B cell (primary cell): ENCODE results near the gene PIGQ. TPM values are rescaled to one million over a fixed set of nuclear protein-coding genes. Genes with fewer than 3 reads are reported as not detected.

Source experiments
- ATAC-seq: fragments of 200-7000 bp; cut with Tn5 transposase; one replicate; pipeline ENCODE4 v1.10.0; 2021; ENCODE audit warnings: low read depth, mild to moderate bottlenecking, moderate number of reproducible peaks, moderate library complexity
- CTCF ChIA-PET: fragments of 350-600 bp; sonication (Branson Sonifier 250); formaldehyde crosslinking; loops from one replicate; lab custom pipeline; 2021; ENCODE audit warnings: antibody characterized with exemption, inconsistent platforms; lab: Charles Lee
- POLR2A ChIA-PET: fragments of 350-600 bp; sonication (Branson Sonifier 250); formaldehyde crosslinking; loops from one replicate; lab custom pipeline; 2021; ENCODE audit warnings: antibody characterized with exemption; lab: Charles Lee
- DNase-seq: peaks from one replicate; pipeline ENCODE4 v3.0.0; 2013
- H2AFZ ChIP-seq: 2 replicates; pipeline ENCODE4 v1.6.1; 2012; ENCODE audit warnings: mild to moderate bottlenecking, low read depth, low read length; ENCODE audit not compliant: insufficient read depth, poor library complexity, severe bottlenecking
- H3K27ac ChIP-seq, 2 donors: 1 replicate in 1 of 2; 2 replicates in 1 of 2; pipeline ENCODE4 v1.5.1; 2012 to 2013; ENCODE audit warnings: low read length in 2 of 2, mild to moderate bottlenecking in 2 of 2, moderate library complexity in 1 of 2
- H3K27me3 ChIP-seq, 4 experiments: fragments of 200-600 bp in 1 of 4; sonication (generic) in 1 of 4; replicated peaks in 1 of 4; 1 replicate in 2 of 4; 2 replicates in 2 of 4; pipeline versions ENCODE4 v1.6.1 to v1.7.0; 2013 to 2016; ENCODE audit warnings: low read length in 3 of 4, mild to moderate bottlenecking in 2 of 4, mixed read lengths in 1 of 4, moderate library complexity in 1 of 4; ENCODE audit not compliant: insufficient read depth in 4 of 4, control insufficient read depth in 3 of 4; ENCODE audit errors: control extremely low read depth in 1 of 4
- H3K36me3 ChIP-seq, 2 experiments: replicated peaks in 1 of 2; 1 replicate in 1 of 2; 2 replicates in 1 of 2; pipeline versions ENCODE4 v1.6.1 to v1.7.1; 2013; ENCODE audit warnings: low read length in 1 of 2; ENCODE audit not compliant: insufficient read depth in 2 of 2, control insufficient read depth in 1 of 2; ENCODE audit errors: control extremely low read depth in 1 of 2, extremely low read depth in 1 of 2
- H3K4me1 ChIP-seq, 2 donors: fragments of 200-600 bp in 1 of 2; sonication (generic) in 1 of 2; 1 replicate in 1 of 2; 2 replicates in 1 of 2; pipeline versions ENCODE4 v1.5.1 to v1.6.1; 2013 to 2017; ENCODE audit warnings: low read length in 2 of 2; ENCODE audit not compliant: control insufficient read depth in 2 of 2, insufficient read depth in 2 of 2
- H3K4me2 ChIP-seq: replicated peaks from 2 replicates; pipeline ENCODE3; 2012; ENCODE audit warnings: mild to moderate bottlenecking, low read depth, low read length; ENCODE audit not compliant: poor library complexity, severe bottlenecking
- H3K4me3 ChIP-seq, 5 experiments: fragments of 200-600 bp in 1 of 5; sonication (generic) in 1 of 5; 1 replicate in 3 of 5; 2 replicates in 2 of 5; pipeline versions ENCODE4 v1.5.1 to v1.7.0; 2011 to 2016; ENCODE audit warnings: low read length in 4 of 5, mild to moderate bottlenecking in 4 of 5, low read depth in 2 of 5, control low read depth in 1 of 5, moderate library complexity in 1 of 5; ENCODE audit not compliant: insufficient read depth in 1 of 5; ENCODE audit errors: control extremely low read depth in 1 of 5, extremely low read depth in 1 of 5
- H3K79me2 ChIP-seq: fragments of 200-600 bp; sonication (generic); one replicate; pipeline ENCODE4 v1.6.0; 2016; ENCODE audit warnings: low read length; ENCODE audit not compliant: control insufficient read depth, insufficient read depth
- H3K9ac ChIP-seq: fragments of 200-600 bp; sonication (generic); 2 replicates; pipeline ENCODE4 v1.6.1; 2017; ENCODE audit warnings: mild to moderate bottlenecking, low read length, moderate library complexity
- H3K9me3 ChIP-seq, 3 donors: one replicate each; pipeline versions ENCODE4 v1.6.1 to v1.7.1; 2013; ENCODE audit warnings: low read length in 2 of 3; ENCODE audit not compliant: control insufficient read depth in 2 of 3, insufficient read depth in 1 of 3; ENCODE audit errors: control extremely low read depth in 1 of 3
- H4K20me1 ChIP-seq: 2 replicates; pipeline ENCODE4 v1.6.0; 2012; ENCODE audit warnings: mild to moderate bottlenecking, low read length; ENCODE audit not compliant: insufficient read depth, control insufficient read depth, poor library complexity, severe bottlenecking
- H3K27ac Mint-ChIP-seq: one replicate; pipeline ENCODE4 v1.8.0; 2021; ENCODE audit warnings: mixed read lengths
- H3K27me3 Mint-ChIP-seq: one replicate; pipeline ENCODE4 v1.8.0; 2021; ENCODE audit warnings: mixed read lengths
- H3K4me1 Mint-ChIP-seq: one replicate; pipeline ENCODE4 v1.8.0; 2021; ENCODE audit warnings: mixed read lengths
- H3K4me3 Mint-ChIP-seq: one replicate; pipeline ENCODE4 v1.8.0; 2021; ENCODE audit warnings: mixed read lengths
- H3K9me3 Mint-ChIP-seq: one replicate; pipeline ENCODE4 v1.8.0; 2022; ENCODE audit warnings: mixed read lengths; ENCODE audit not compliant: insufficient read depth
- EZH2 ChIP-seq: IDR thresholded peaks from 2 replicates; pipeline ENCODE4 v1.6.1; 2012; ENCODE audit warnings: borderline replicate concordance, low read depth, mild to moderate bottlenecking, moderate library complexity, low read length; ENCODE audit not compliant: insufficient read depth, poor library complexity, severe bottlenecking
- WGBS: methylation state at CpG from one replicate; pipeline ENCODE4 v1.1.5; 2013; ENCODE audit warnings: missing lambda C conversion rate; ENCODE audit not compliant: insufficient coverage; 5-methylcytosine and 5-hydroxymethylcytosine counted together
- intact Hi-C: fragments of 100-400 bp; cut with micrococcal nuclease; formaldehyde crosslinking; loops from one replicate; pipeline ENCODE4 v1.10.0; 2022
- polyA plus RNA-seq: library from polyadenylated mRNA; depleted of rRNA; stranded (reverse); fragments of >200 nt; gene quantifications from 2 replicates; pipeline ENCODE4 v1.2.3, GENCODE V29; 2012
- total RNA-seq, 2 donors: library from RNA; stranded (reverse); fragments of 120-200 nt in 1 of 2; gene quantifications; 1 replicate in 1 of 2; 2 replicates in 1 of 2; pipeline versions ENCODE4 v1.2.3 to v1.2.4, GENCODE V29; 2013 to 2022
- TF ChIP-seq, protein P1 (sequence below): fragments of 200-600 bp; IDR thresholded peaks from one replicate; pipeline ENCODE4 v1.8.0; 2022; ENCODE audit warnings: antibody characterized with exemption, mild to moderate bottlenecking

PIGQ gene
- total and polyA plus RNA-seq, 2 donors (not counting 1 experiment from before 2014, with no cell fraction given) = 56.9 to 68.5 TPM

DNA sequence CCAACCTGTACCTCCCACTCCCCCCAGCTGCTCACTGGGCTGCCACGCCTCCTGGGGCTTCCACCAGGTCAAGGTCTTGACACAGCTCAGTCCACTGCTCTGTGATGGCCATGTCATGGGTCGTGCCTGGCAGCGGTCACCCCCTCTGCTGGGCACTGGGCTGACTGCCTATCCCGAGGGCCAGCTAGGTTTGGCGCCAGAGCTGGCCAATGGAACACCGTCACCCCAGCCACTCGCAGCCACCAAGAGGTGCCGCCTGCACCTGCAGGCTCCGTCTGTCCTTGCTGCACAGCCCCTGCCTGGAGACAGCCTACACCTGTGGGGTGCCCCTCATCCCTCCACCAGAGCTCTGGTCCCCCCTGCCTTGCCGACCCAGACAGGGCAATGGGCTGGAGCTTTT lies 15.6 kb downstream of the PIGQ start:
- POLR2A ChIA-PET = no interaction called here
- Histone ChIP-seq H3K4me2 (no peak overlapping the region), H3K4me1 (peaks cover 7 to 16% of the 10 kb centered on the region in 2 donors), H4K20me1 (peaks cover 16% of the 10 kb centered on the region), H3K9me3 (no peaks in the 10 kb centered on the region), H3K79me2 (peaks cover 14% of the 10 kb centered on the region), H2AFZ (no peak overlapping the region), H3K27ac (no peak overlapping the region), H3K4me3 (no peak overlapping the region), H3K9ac (no peak overlapping the region), H3K36me3 (no peaks in the 10 kb centered on the region), H3K27me3 (peaks cover 0 to 2% (median 0%) of the 10 kb centered on the region in 4 experiments)
- TF ChIP-seq EZH2 = no peak
- TF ChIP-seq, protein P1, sequence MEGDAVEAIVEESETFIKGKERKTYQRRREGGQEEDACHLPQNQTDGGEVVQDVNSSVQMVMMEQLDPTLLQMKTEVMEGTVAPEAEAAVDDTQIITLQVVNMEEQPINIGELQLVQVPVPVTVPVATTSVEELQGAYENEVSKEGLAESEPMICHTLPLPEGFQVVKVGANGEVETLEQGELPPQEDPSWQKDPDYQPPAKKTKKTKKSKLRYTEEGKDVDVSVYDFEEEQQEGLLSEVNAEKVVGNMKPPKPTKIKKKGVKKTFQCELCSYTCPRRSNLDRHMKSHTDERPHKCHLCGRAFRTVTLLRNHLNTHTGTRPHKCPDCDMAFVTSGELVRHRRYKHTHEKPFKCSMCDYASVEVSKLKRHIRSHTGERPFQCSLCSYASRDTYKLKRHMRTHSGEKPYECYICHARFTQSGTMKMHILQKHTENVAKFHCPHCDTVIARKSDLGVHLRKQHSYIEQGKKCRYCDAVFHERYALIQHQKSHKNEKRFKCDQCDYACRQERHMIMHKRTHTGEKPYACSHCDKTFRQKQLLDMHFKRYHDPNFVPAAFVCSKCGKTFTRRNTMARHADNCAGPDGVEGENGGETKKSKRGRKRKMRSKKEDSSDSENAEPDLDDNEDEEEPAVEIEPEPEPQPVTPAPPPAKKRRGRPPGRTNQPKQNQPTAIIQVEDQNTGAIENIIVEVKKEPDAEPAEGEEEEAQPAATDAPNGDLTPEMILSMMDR = no peak
- CTCF ChIA-PET = no interaction called here
- Mint-ChIP-seq H3K27me3 (no peaks in the 10 kb centered on the region), H3K4me1 (peaks cover 19% of the 10 kb centered on the region), H3K9me3 (no peaks in the 10 kb centered on the region), H3K27ac (no peak overlapping the region), H3K4me3 (no peak overlapping the region)
- ATAC-seq (no peak), DNase-seq (no peak)
- intact Hi-C loops = loop anchor here (5.0 kb wide), 1 partner anchor 183 kb away; the partner anchor contains the start of gene DECR2
- WGBS = 39% methylated on average over 10 of the region's 10 CpGs

DNA sequence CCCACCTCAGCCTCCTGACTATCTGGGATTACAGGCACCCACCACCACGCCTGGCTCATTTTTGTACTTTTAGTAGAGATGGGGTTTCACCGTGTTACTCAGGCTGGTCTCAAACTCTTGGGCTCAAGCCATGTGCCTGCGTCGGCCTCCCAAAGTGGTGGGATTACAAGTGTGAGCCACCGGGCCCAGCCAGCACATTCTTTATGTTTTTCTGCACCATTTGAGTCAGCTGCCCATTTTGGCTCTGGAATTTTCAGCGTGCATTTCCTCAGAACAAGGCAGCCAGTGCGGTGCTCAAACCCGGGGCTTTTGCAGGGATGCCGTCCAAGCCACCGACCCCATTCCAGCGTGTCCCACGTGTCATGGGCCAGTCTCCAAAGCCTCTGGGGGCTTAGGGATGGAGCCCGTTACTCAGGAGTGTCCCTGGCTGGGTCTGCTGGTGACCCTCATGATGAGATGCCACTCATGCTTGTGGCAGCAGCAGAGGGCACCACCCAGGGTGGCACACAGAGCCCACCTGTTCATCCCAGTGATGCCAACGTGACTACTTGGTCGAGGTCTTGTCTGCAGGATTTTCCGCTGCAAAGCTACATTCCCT lies 16.4 kb downstream of the PIGQ start:
- Histone ChIP-seq H2AFZ (no peak overlapping the region), H3K79me2 (peaks cover 22% of the 10 kb centered on the region), H3K27me3 (peaks cover 0 to 2% (median 0%) of the 10 kb centered on the region in 4 experiments), H3K9me3 (no peaks in the 10 kb centered on the region), H4K20me1 (peaks cover 24% of the 10 kb centered on the region), H3K27ac (no peak overlapping the region), H3K4me1 (peaks cover 14 to 23% of the 10 kb centered on the region in 2 donors), H3K9ac (no peak overlapping the region), H3K36me3 (no peaks in the 10 kb centered on the region), H3K4me3 (no peak overlapping the region), H3K4me2 (no peak overlapping the region)
- WGBS = 74% methylated on average over 16 of the region's 16 CpGs
- ChIA-PET CTCF (no interaction called here), POLR2A (interaction anchor here (0.7 kb wide), 1 partner anchor 59 kb away, joined by 3 read pairs; no protein-coding TSS in a partner anchor)
- Mint-ChIP-seq H3K4me1 (peaks cover 26% of the 10 kb centered on the region), H3K9me3 (no peaks in the 10 kb centered on the region), H3K4me3 (no peak overlapping the region), H3K27ac (no peak overlapping the region), H3K27me3 (no peaks in the 10 kb centered on the region)
- no peak for ATAC-seq
- intact Hi-C loops = loop anchor here (5.0 kb wide), 1 partner anchor 184 kb away; the partner anchor contains the start of gene DECR2
- DNase-seq = no peak
- TF ChIP-seq, protein P1 = no peak
- no peak for TF ChIP-seq EZH2
